Stimulated activated naive CD4-positive, alpha-beta T cell (primary cell): ENCODE data around the gene NFIX.
A peak's percentile ranks its signal among the peaks of the same experiment; 100 is the strongest.

ENCODE experiments used
- DNase-seq, 6 experiments: peaks; one replicate each; lab custom pipeline; 2025; lab: John Stamatoyannopoulos, UW

NFIX gene

DNA sequence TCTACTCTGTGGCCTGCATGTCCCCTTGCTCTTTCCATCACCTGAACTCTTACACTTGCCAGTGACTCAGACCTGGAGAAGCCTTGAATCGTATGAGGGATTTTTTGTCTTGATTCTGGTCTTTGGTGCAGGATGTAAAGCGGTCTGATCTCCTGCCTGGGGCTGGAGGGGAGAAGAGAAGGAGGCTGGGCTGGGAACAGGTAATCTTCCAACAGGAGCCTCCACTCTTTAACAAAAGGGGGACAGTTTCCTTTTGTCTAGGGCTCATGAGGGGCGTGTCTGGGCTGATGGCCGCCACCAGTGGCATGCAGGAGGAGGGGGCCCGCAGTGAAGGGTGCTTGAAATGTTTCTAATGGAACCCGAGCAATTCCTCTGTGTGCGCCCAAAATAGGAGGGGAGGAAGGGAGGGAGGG lies 24.7 kb downstream of the NFIX start:
- no peak for DNase-seq

- DNase-seq = no peak
These were observed 27.0 kb downstream of the NFIX start for GRCh38 chr19:13022111-13022858.

- DNase-seq = no peak
These were observed 27.8 kb downstream of the NFIX start for GRCh38 chr19:13022859-13023636.

- DNase-seq = no peak
These were observed 28.4 kb downstream of the NFIX start for GRCh38 chr19:13023656-13024055.

GRCh38 chr19:13024126-13024950 lies 29.1 kb downstream of the NFIX start:
- no peak for DNase-seq

GRCh38 chr19:13024951-13025697 lies 29.8 kb downstream of the NFIX start:
- DNase-seq = no peak

DNA sequence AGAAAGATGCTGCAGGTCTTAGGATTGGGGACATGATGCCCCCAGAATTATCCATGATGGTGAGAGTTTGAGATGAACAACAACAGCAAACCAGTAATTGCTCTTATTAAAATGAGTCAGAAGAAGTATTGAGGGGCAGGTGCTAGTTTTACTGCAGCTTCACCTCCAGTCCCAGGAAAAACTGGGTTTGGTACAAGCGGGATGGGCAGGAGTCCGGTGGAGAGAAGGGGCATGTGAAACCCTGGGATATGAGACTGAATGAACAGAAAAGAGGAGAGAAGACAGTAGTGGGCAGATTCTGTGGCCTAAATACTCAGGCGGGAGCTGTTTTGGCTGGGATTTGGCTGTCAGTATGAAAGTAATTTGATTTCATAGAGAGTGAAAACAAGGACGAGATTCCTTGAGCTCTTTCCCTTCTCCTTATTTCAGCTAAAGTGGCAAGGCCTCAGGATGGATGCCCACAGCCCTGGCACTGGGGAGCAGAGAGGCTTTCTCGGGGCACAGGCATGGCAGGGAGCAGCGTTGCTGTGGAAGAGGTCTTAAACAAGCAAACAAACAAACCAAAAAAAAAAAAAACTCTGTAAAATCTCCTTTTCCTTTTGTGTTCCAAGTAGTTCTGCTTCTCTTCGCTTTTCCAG lies 30.7 kb downstream of the NFIX start:
- DNase-seq = no peak

- no peak for DNase-seq
These were observed 31.4 kb downstream of the NFIX start for GRCh38 chr19:13026462-13027370.

DNA sequence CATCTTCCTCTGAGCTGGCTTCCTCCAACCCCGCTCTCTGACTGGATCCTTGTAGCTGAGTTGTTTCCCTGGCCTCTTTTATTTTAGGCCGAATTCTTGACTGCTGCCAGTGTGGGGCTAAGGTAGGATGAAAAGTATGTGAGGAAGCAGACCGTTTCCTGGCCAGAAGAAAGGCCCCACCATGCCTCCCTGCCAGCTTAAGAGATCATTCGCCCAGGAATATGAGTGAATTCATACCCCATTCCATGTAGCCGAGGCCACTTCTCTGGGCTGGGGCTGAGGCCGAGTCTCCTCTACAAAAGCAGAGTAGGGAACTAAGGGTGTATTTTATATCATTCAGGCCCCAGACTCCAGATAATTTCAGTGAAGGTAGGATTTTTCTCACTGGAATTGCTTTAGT lies 32.3 kb downstream of the NFIX start:
- DNase-seq = no peak

DNA sequence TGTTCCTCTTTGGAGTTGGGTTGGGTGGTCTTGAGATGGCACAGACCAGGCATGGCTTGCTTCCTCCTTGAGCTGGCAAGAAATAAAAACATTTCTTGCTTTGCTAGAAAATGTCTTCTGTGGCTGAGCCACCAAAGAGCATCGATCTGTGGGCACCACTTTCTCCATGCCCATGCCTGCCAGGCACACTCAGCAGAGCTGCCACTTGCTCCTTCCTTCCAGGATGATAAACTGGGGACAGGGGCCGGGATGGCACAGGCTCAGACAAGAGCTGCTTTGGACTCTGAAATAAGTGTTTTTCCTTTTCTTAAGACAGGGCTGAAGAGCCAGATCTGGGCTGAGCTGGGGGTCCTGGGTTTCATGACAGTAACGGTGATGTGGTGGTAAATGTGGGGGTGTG lies 32.8 kb downstream of the NFIX start:
- no peak for DNase-seq

DNA sequence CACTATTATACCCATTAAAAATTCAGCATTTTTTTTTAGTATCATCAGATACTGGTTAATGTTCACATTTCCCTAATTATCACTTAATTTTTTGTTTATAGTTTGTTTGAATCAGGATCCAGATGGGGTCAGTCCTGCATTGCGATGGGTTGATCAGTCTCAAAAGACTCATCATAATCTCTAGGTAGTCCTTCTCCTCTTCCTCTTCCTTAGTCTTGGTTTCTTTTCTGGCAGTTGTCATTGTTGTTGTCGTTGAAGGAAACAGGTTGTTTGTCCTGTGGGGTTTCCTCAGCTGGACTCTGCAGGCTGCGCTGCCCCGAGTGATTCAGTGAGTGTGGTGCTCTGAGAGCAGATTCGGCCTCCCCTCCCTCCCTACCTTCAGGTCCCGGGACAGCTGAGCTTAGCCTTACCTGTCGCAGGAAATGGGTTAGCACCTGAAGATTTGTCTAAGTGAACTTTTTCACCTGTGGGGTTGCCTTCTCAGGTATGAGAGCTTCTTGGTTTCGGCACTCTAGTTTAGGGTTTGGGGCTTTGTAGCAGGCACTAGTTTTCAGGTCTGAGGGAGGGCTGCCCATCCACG lies 34.1 kb downstream of the NFIX start:
- no peak for DNase-seq

DNA sequence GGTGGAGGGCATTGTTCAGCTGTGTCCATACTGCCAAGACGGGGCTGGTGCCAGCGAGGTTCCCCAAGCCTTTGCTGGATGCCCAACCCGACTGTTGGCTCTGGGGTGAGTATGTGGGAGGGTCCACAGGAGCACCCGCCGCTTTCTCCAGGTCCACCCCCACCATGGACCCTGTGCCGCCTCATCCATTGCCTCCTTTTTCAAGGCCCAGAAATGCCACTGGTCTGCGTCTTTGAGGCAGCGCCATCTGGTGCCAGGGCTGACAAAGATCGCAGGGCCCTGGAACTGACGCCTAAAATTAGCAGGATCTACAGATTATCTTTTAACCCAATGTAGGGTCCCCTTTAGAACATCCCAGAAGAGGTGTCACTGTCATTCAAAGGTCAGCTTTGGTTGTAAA lies 34.6 kb downstream of the NFIX start:
- DNase-seq = no peak

DNA sequence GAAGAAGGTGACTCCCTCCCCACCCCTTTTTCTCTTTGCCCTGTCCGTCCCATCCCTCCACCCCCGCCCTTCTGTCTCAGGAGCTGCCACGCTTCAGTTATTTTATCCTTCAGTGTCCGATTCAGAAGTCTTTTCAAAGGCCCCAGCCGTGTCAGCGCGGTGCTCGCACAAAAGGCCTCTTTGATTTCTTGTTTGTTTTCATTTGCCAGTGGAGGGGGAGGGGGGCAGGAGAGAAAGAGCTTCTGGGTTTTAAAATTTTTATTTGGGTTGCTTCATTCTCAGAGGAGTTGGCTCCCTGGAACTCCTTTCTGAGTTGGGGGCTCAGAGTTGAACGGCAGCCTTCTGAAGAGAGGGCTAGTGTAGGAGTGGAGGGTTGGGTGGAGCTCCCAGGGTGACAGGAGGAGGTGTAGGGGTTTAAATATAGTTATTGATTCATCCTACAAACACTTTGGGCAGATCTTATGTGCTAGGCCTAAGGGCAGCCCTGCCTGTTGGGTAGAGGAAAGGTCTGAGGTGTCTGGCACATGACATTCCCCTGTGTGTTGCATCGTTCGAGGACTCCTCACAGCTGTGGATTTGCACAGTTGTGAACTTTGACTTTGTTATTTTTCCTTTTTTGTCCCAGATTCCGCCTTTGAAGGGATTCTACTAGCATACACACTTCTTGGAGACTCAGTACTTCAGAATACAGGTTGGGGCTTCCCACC lies 36.8 kb downstream of the NFIX start:
- DNase-seq = no peak

GRCh38 chr19:13032837-13033236 lies 37.6 kb downstream of the NFIX start:
- no peak for DNase-seq

- DNase-seq = no peak
These were observed 38.0 kb downstream of the NFIX start for GRCh38 chr19:13033244-13033643.

GRCh38 chr19:13033819-13034611 lies 38.7 kb downstream of the NFIX start:
- DNase-seq = peak in 2 of 6 experiments; percentile 3 to 20

- no peak for DNase-seq
These were observed 39.4 kb downstream of the NFIX start for GRCh38 chr19:13034636-13035035.

DNA sequence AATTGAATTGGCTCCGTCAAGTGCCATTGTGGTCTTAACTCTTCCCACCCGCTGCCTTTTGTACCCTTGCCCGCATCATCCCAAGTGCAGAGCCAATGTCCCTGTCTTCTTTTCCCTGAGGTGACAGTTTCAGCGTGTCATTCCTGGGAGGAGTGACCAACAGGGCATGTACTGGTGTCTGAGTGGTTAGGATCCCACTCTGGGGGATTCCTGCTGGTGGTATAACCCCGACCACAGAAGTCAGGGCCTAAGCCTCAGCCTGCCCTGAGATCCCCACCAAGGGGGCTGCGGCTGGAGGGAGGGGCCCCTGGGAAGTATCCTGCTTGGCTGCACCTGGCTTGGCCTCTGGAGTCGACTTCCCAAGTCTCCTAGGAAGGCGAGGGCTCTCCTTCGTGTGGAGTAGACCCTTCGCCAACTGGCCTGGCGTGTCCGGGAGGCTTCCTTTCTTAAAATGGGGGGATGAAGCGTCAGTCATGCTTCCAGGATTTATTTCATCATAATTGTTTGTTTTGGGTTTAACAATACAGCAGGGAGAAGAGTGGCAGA lies 40.6 kb downstream of the NFIX start:
- DNase-seq = no peak
